Hepatocyte (in vitro differentiated cells): ENCODE measurements around the gene IL17REL. TPM values are rescaled to one million over a fixed set of nuclear protein-coding genes. Genes with fewer than 3 reads are reported as not detected.

Experiments used
- DNase-seq: peaks from one replicate; pipeline ENCODE4 v3.0.0-alpha.2; 2016; ENCODE audit warnings: low spot score
- H2AFZ ChIP-seq: fragments of 200-600 bp; sonication (generic); 2 replicates; pipeline ENCODE4 v1.6.0; 2016; ENCODE audit warnings: antibody characterized with exemption, mild to moderate bottlenecking
- H3K27ac ChIP-seq: fragments of 200-600 bp; sonication (generic); 2 replicates; pipeline ENCODE4 v1.5.1; 2016; ENCODE audit warnings: mild to moderate bottlenecking
- H3K27me3 ChIP-seq: fragments of 200-600 bp; sonication (generic); 2 replicates; pipeline ENCODE4 v1.6.1; 2016
- H3K36me3 ChIP-seq: fragments of 200-600 bp; sonication (generic); replicated peaks from 2 replicates; pipeline ENCODE4 v1.5.1; 2016; ENCODE audit warnings: low read depth; ENCODE audit not compliant: insufficient read depth
- H3K4me1 ChIP-seq: fragments of 200-600 bp; sonication (generic); 2 replicates; pipeline ENCODE4 v1.5.1; 2016; ENCODE audit warnings: mild to moderate bottlenecking, moderate library complexity; ENCODE audit not compliant: insufficient read depth
- H3K4me2 ChIP-seq: fragments of 200-600 bp; sonication (generic); 2 replicates; pipeline ENCODE4 v1.6.0; 2016
- H3K4me3 ChIP-seq: fragments of 200-600 bp; sonication (generic); 2 replicates; pipeline ENCODE4 v1.5.1; 2016; ENCODE audit warnings: mild to moderate bottlenecking
- H3K79me2 ChIP-seq: fragments of 200-600 bp; sonication (generic); 2 replicates; pipeline ENCODE4 v1.6.0; 2017; ENCODE audit warnings: mild to moderate bottlenecking
- H3K9me2 ChIP-seq: fragments of 200-600 bp; sonication (generic); replicated peaks from 2 replicates; pipeline ENCODE4 v1.6.0; 2017; ENCODE audit warnings: mild to moderate bottlenecking; ENCODE audit not compliant: insufficient read depth
- H3K9me3 ChIP-seq: fragments of 200-600 bp; sonication (generic); 2 replicates; pipeline ENCODE4 v1.5.1; 2016; ENCODE audit warnings: low read depth, mild to moderate bottlenecking
- H4K20me1 ChIP-seq: fragments of 200-600 bp; sonication (generic); 2 replicates; pipeline ENCODE4 v1.6.0; 2016; ENCODE audit warnings: mild to moderate bottlenecking; ENCODE audit not compliant: insufficient read depth, poor library complexity, severe bottlenecking
- CTCF ChIP-seq: fragments of 200-600 bp; sonication (generic); IDR thresholded peaks from 2 replicates; pipeline ENCODE4 v1.5.1; 2016; ENCODE audit warnings: antibody characterized with exemption, mild to moderate bottlenecking; ENCODE audit not compliant: poor library complexity
- EZH2 ChIP-seq: fragments of 200-600 bp; sonication (generic); IDR thresholded peaks from 2 replicates; pipeline ENCODE4 v1.6.1; 2016; ENCODE audit warnings: antibody characterized with exemption, mild to moderate bottlenecking, borderline replicate concordance
- EZH2phosphoT487 ChIP-seq: fragments of 200-600 bp; sonication (generic); IDR thresholded peaks from one replicate; pipeline ENCODE4 v1.6.1; 2018; ENCODE audit warnings: antibody characterized with exemption, mild to moderate bottlenecking, low read depth, moderate library complexity; ENCODE audit not compliant: unreplicated experiment, severe bottlenecking
- WGBS: methylation state at CpG from one replicate; pipeline ENCODE4 v1.1.6; 2016; ENCODE audit warnings: low lambda C conversion rate; ENCODE audit errors: missing lambda C conversion rate; 5-methylcytosine and 5-hydroxymethylcytosine counted together
- polyA plus RNA-seq: library from polyadenylated mRNA; unstranded; fragments of >200 nt; fragmentation: Nextera tagmentation; extraction: Ambion mirVana; gene quantifications from 2 replicates; pipeline ENCODE4 v1.2.1, GENCODE V29; 2016
- total RNA-seq: library from RNA; depleted of rRNA; stranded (reverse); fragments of >200 nt; gene quantifications from 2 replicates; pipeline ENCODE4 v1.2.3, GENCODE V29; 2014

Gene IL17REL
- total and polyA plus RNA-seq, 2 experiments from 2014 or later, result not detected

- Histone ChIP-seq H3K36me3 (no peaks in the 10 kb centered on the region), H2AFZ (no peak overlapping the region), H3K9me2 (no peaks in the 10 kb centered on the region), H3K27me3 (peaks cover 8% of the 10 kb centered on the region), H3K79me2 (no peaks in the 10 kb centered on the region), H3K27ac (no peak overlapping the region), H3K4me1 (no peaks in the 10 kb centered on the region), H4K20me1 (no peaks in the 10 kb centered on the region), H3K4me3 (no peak overlapping the region), H3K4me2 (no peak overlapping the region), H3K9me3 (no peaks in the 10 kb centered on the region)
- DNase-seq, result no peak
- TF ChIP-seq EZH2, result no peak
- no peak for TF ChIP-seq EZH2phosphoT487
- TF ChIP-seq CTCF, result no peak
- WGBS, result 76% methylated on average over 3 of the region's 3 CpGs
Measured at GRCh38 chr22:50019316-50019715, 6.8 kb upstream of the IL17REL start.

GRCh38 chr22:50018608-50019285 is 6.2 kb upstream of the IL17REL start:
- Histone ChIP-seq H3K4me2 (no peak overlapping the region), H3K79me2 (no peaks in the 10 kb centered on the region), H3K4me3 (no peak overlapping the region), H3K4me1 (no peaks in the 10 kb centered on the region), H4K20me1 (no peaks in the 10 kb centered on the region), H3K9me3 (no peaks in the 10 kb centered on the region), H2AFZ (no peak overlapping the region), H3K36me3 (no peaks in the 10 kb centered on the region), H3K27me3 (peaks cover 12% of the 10 kb centered on the region), H3K9me2 (no peaks in the 10 kb centered on the region), H3K27ac (no peak overlapping the region)
- TF ChIP-seq EZH2, result no peak
- no peak for TF ChIP-seq CTCF
- TF ChIP-seq EZH2phosphoT487, result no peak
- 81% methylated on average over 11 of the region's 11 CpGs for WGBS
- DNase-seq, result no peak

- DNase-seq, result no peak
- Histone ChIP-seq H3K4me1 (no peaks in the 10 kb centered on the region), H3K9me3 (no peaks in the 10 kb centered on the region), H3K9me2 (no peaks in the 10 kb centered on the region), H3K27me3 (peaks cover 20% of the 10 kb centered on the region), H3K4me3 (no peak overlapping the region), H2AFZ (no peak overlapping the region), H3K4me2 (no peak overlapping the region), H3K79me2 (no peaks in the 10 kb centered on the region), H3K27ac (no peak overlapping the region), H3K36me3 (no peaks in the 10 kb centered on the region), H4K20me1 (no peaks in the 10 kb centered on the region)
- WGBS, result 82% methylated on average over 6 of the region's 6 CpGs
- TF ChIP-seq EZH2 (no peak), CTCF (no peak), EZH2phosphoT487 (no peak)
Measured at GRCh38 chr22:50017701-50018224, 5.2 kb upstream of the IL17REL start.
